Gastrocnemius medialis (tissue), 4 donors: ENCODE measurements around the gene ORC6.

Experiments used
- CTCF ChIP-seq, 5 experiments: fragments of 450-650 bp in 3 of 5; fragments of 200-600 bp in 2 of 5; sonication (generic) in 2 of 5; IDR thresholded peaks in 4 of 5; conservative IDR thresholded peaks in 1 of 5; 1 replicate in 4 of 5; 2 replicates in 1 of 5; pipeline ENCODE4 v1.5.1; 2016 to 2019; ENCODE audit warnings: antibody characterized with exemption in 5 of 5, mild to moderate bottlenecking in 3 of 5, moderate library complexity in 3 of 5
- POLR2A ChIP-seq, 2 donors: fragments of 450-650 bp; IDR thresholded peaks; one replicate each; pipeline ENCODE4 v1.6.1; 2017; ENCODE audit warnings: antibody characterized with exemption in 2 of 2, mild to moderate bottlenecking in 2 of 2, moderate library complexity in 2 of 2

- TF ChIP-seq CTCF (IDR thresholded peaks at IDR 0.05 in 4 of 5, conservative IDR thresholded peaks at IDR 0.05 in 1 of 5) (no peak), POLR2A (IDR thresholded peaks at IDR 0.05) (no peak)
Observed at GRCh38 chr16:46687486-46687885, 2.0 kb upstream of the ORC6 start.
